ENCODE data around the gene PRKX.
"Not testable (repeated sequence)": the region's sequence is repeated elsewhere in the genome, so short reads cannot be mapped to it uniquely, and the experiment has no call there.

Gene PRKX

DNA sequence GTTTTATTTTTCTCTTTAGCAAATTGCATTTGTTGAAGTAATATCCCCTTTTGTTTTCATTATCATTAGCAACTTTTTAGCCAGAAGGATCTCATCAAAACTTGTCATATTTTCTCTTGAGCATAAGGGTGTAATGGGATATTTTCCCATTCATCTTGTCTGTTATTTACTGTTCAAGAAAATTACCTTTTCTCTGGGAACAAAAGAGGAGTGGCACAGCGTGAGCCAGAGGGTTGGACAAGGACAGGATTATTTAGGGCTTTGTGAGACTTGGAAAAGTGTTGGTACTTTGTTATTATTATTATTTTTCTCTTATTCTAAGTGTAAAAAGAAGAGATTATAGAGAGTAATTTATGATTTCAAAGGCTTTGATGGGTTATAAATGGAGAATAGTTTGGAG lies 135.9 kb downstream of the PRKX start:
- no peaks in the 10 kb centered on the region for H3K36me3 ChIP-seq (ENCODE audit: control insufficient read depth in 2 of 2, insufficient read depth in 2 of 2, low read length in 2 of 2)
- no peak overlapping the region for H3K4me3 ChIP-seq (ENCODE audit: low read length in 2 of 2)
- no peaks in the 10 kb centered on the region for H3K4me1 ChIP-seq (ENCODE audit: control insufficient read depth, insufficient read depth, low read length)
- H3K9me3 ChIP-seq (ENCODE audit: control insufficient read depth in 2 of 2, low read length in 2 of 2), result no peaks in the 10 kb centered on the region
- H3K9ac ChIP-seq (ENCODE audit: low read length in 2 of 2), result no peak overlapping the region
- no peak overlapping the region for H3K27ac ChIP-seq (ENCODE audit: low read length)
- no peaks in the 10 kb centered on the region for H3K27me3 ChIP-seq (ENCODE audit: control insufficient read depth in 1 of 2, insufficient read depth in 2 of 2, low read length in 2 of 2)

DNA sequence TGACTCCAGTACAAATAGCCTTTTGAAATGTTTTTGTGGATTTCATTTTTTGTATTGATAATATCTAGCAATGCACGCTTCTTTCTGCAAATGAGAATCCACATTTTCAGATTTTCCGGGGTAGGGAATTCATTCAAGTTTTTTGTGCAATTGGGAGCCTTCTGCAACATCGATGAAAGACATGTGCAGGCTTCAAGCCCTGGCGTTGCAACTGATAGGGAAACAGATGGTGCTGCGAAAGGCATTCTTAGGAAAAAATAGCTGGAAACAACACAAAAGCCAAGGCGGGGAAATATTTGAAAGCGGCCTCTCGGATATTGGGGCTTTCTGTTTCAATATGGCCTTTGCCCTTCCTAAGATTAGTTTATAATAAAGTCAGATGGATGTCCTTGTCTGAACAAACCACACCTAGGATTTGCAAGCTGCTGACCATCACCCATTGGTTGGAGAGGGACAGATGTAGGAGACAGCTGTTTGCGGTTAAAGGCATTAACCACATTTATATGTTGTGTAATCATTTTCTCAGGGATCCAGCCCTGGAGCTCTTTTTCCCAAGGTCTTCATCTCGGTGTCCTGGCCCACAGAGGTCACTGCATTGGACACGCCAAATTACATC lies 136.5 kb downstream of the PRKX start:
- H3K27me3 ChIP-seq (ENCODE audit: control insufficient read depth in 1 of 2, insufficient read depth in 2 of 2, low read length in 2 of 2), result no peaks in the 10 kb centered on the region
- no peak overlapping the region for H3K27ac ChIP-seq (ENCODE audit: low read length)
- no peaks in the 10 kb centered on the region for H3K36me3 ChIP-seq (ENCODE audit: control insufficient read depth in 2 of 2, insufficient read depth in 2 of 2, low read length in 2 of 2)
- H3K9ac ChIP-seq (ENCODE audit: low read length in 2 of 2), result no peak overlapping the region
- no peak overlapping the region for H3K4me3 ChIP-seq (ENCODE audit: low read length in 2 of 2)
- peaks cover 0 to 2% of the 10 kb centered on the region in 2 donors for H3K9me3 ChIP-seq (ENCODE audit: control insufficient read depth in 2 of 2, low read length in 2 of 2)
- H3K4me1 ChIP-seq (ENCODE audit: control insufficient read depth, insufficient read depth, low read length), result no peaks in the 10 kb centered on the region

DNA sequence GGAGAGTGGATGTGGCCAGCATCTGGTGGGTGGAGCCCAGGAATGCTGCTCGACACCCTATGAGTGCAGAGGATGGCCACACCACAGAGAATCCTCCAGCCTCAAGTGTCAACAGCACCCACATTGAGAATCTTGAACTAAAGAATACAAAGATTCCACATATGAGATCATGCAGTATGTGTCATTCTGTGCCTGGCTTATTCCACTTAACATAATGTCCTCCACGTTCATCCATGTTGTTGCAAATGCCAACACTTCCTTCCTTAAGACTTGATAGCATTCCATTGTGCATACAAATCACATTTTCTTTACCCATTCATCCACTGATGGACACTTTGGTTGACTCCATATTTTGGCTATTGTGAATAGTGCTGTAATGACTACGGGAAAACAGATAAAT lies 145.8 kb downstream of the PRKX start:
- Histone ChIP-seq H3K4me3 (ENCODE audit: low read length in 2 of 2) (no peak overlapping the region), H3K9ac (ENCODE audit: low read length in 2 of 2) (no peak overlapping the region), H3K27ac (ENCODE audit: low read length) (no peak overlapping the region), H3K9me3 (ENCODE audit: control insufficient read depth in 2 of 2, low read length in 2 of 2) (peaks cover 0 to 4% of the 10 kb centered on the region in 2 donors), H3K36me3 (ENCODE audit: control insufficient read depth in 2 of 2, insufficient read depth in 2 of 2, low read length in 2 of 2) (no peaks in the 10 kb centered on the region), H3K4me1 (ENCODE audit: control insufficient read depth, insufficient read depth, low read length) (no peaks in the 10 kb centered on the region), H3K27me3 (ENCODE audit: control insufficient read depth in 1 of 2, insufficient read depth in 2 of 2, low read length in 2 of 2) (no peaks in the 10 kb centered on the region)

DNA sequence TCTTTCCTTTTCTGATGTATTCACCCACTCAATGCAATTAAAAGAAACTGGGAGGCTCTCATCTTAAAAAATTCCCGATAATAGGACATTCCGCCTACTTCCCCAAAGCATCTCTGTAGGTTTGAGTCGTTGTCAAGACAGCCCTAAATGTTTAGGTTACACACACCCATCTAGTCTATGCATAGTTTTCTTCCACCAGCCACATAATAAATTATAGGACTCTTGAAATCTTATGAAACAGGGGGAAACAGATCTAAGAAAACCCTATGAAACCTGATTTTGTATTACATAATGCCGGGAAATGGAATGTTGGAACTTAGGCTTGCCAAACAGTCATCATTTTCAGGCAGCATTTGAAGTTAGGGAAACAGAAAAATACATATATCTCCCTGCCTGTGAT lies 150.0 kb downstream of the PRKX start:
- Histone ChIP-seq H3K9ac (ENCODE audit: low read length in 2 of 2) (no peak overlapping the region), H3K4me3 (ENCODE audit: low read length in 2 of 2) (no peak overlapping the region), H3K27me3 (ENCODE audit: control insufficient read depth in 1 of 2, insufficient read depth in 2 of 2, low read length in 2 of 2) (no peaks in the 10 kb centered on the region), H3K4me1 (ENCODE audit: control insufficient read depth, insufficient read depth, low read length) (no peaks in the 10 kb centered on the region), H3K27ac (ENCODE audit: low read length) (no peak overlapping the region), H3K9me3 (ENCODE audit: control insufficient read depth in 2 of 2, low read length in 2 of 2) (no peaks in the 10 kb centered on the region), H3K36me3 (ENCODE audit: control insufficient read depth in 2 of 2, insufficient read depth in 2 of 2, low read length in 2 of 2) (no peaks in the 10 kb centered on the region)

DNA sequence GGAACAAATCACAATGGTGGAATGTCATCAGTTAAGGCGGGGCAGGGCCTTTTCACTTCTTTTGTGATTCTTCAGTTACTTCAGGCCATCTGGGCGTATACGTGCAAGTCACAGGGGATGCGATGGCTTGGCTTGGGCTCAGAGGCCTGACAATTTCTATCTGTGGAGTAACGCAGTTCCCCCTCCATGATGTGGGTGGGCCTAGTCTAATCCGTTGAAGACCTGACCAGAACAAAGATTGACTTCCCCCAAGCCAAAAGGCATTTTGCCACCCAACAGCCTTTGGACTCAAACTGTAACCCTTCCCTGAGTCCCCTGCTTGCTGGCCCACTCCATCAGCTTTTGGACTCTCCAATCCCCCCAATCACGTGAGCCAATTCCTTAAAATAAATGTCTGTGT lies 153.4 kb downstream of the PRKX start:
- H3K9me3 ChIP-seq (ENCODE audit: control insufficient read depth in 2 of 2, low read length in 2 of 2); H3K27ac ChIP-seq (ENCODE audit: low read length); H3K9ac ChIP-seq (ENCODE audit: low read length in 2 of 2); H3K27me3 ChIP-seq (ENCODE audit: control insufficient read depth in 1 of 2, insufficient read depth in 2 of 2, low read length in 2 of 2); H3K4me1 ChIP-seq (ENCODE audit: control insufficient read depth, insufficient read depth, low read length); H3K4me3 ChIP-seq (ENCODE audit: low read length in 2 of 2); H3K36me3 ChIP-seq (ENCODE audit: control insufficient read depth in 2 of 2, insufficient read depth in 2 of 2, low read length in 2 of 2): not testable (repeated sequence)

All from stomach smooth muscle (tissue), 2 donors.